ENCODE measurements around the gene ABTB2.

- TF ChIP-seq BHLHE40 (IDR thresholded peaks at IDR 0.05; ENCODE audit: borderline replicate concordance in 1 of 2, low read depth in 2 of 2, low read length in 1 of 2), result no peak
- no peak for TF ChIP-seq TAF1 (IDR thresholded peaks at IDR 0.05; ENCODE audit: borderline replicate concordance, low read depth, low read length)
- no peak for TF ChIP-seq YY1 (IDR thresholded peaks at IDR 0.05; ENCODE audit: low read depth, low read length)
- no peak for TF ChIP-seq TCF12 (IDR thresholded peaks at IDR 0.05; ENCODE audit: low read depth, low read length)
- no peak for TF ChIP-seq ATF7 (IDR thresholded peaks at IDR 0.05; ENCODE audit: low read depth)
- TF ChIP-seq CTCF (IDR thresholded peaks at IDR 0.05 in 2 of 3, conservative IDR thresholded peaks at IDR 0.05 in 1 of 3; ENCODE audit: control insufficient read depth in 2 of 3, extremely low read depth in 1 of 3, insufficient read depth in 1 of 3, low read depth in 3 of 3, low read length in 3 of 3), result no peak
- no peak for TF ChIP-seq ZBTB4 (CRISPR knock-in tag; IDR thresholded peaks at IDR 0.05)
- TF ChIP-seq ZNF217 (IDR thresholded peaks at IDR 0.05), result no peak
- TF ChIP-seq EZH2 (IDR thresholded peaks at IDR 0.05; ENCODE audit: borderline replicate concordance, control insufficient read depth, low read depth, low read length), result no peak
- no peak for TF ChIP-seq SIN3A (IDR thresholded peaks at IDR 0.05; ENCODE audit: low read depth, low read length)
- no peak for TF ChIP-seq CHD1 (IDR thresholded peaks at IDR 0.05; ENCODE audit: low read depth, low read length)
- TF ChIP-seq NFIC (IDR thresholded peaks at IDR 0.05; ENCODE audit: low read depth, low read length), result no peak
Measured at GRCh38 chr11:34406413-34406812, 48.6 kb upstream of the ABTB2 start.
